Fibroblast of lung (primary cell): ENCODE results near the gene IFNGR1. TPM values are rescaled to one million over a fixed set of nuclear protein-coding genes. Genes with fewer than 3 reads are reported as not detected.
A peak's percentile ranks its signal among the peaks of the same experiment; 100 is the strongest.

Source experiments
- DNase-seq, 2 donors: peaks; one replicate each; pipeline versions ENCODE4 v3.0.0 to v3.0.0-alpha.2; 2010; ENCODE audit warnings: low read depth in 2 of 2
- H2AFZ ChIP-seq: 2 replicates; pipeline ENCODE4 v1.5.1; 2012; ENCODE audit warnings: low read length, control low read depth, inconsistent platforms
- H3K27ac ChIP-seq: 2 replicates; pipeline ENCODE4 v1.5.1; 2011; ENCODE audit warnings: low read length, control low read depth; ENCODE audit not compliant: insufficient read depth
- H3K27me3 ChIP-seq: 2 replicates; pipeline ENCODE4 v1.5.1; 2011; ENCODE audit warnings: mild to moderate bottlenecking, low read length; ENCODE audit not compliant: control insufficient read depth, insufficient read depth
- H3K36me3 ChIP-seq: 2 replicates; pipeline ENCODE4 v1.5.1; 2011; ENCODE audit warnings: low read length; ENCODE audit not compliant: control insufficient read depth, insufficient read depth
- H3K4me1 ChIP-seq: 2 replicates; pipeline ENCODE4 v1.5.1; 2011; ENCODE audit warnings: low read length; ENCODE audit not compliant: control insufficient read depth, insufficient read depth; ENCODE audit errors: extremely low read depth
- H3K4me2 ChIP-seq: 2 replicates; pipeline ENCODE4 v1.5.1; 2011; ENCODE audit warnings: low read length, control low read depth; ENCODE audit not compliant: insufficient read depth; ENCODE audit errors: extremely low read depth
- H3K4me3 ChIP-seq, 4 experiments: fragments of 200-600 bp in 1 of 4; sonication (generic) in 1 of 4; replicated peaks in 1 of 4; 2 replicates each; pipeline ENCODE4 v1.5.1; 2011 to 2016; ENCODE audit warnings: low read length in 4 of 4, low read depth in 3 of 4, mild to moderate bottlenecking in 3 of 4, control low read depth in 2 of 4, inconsistent platforms in 1 of 4, mixed read lengths in 1 of 4; ENCODE audit not compliant: insufficient read depth in 1 of 4; ENCODE audit errors: control extremely low read depth in 1 of 4
- H3K79me2 ChIP-seq: 2 replicates; pipeline ENCODE4 v1.5.1; 2012; ENCODE audit warnings: mild to moderate bottlenecking, low read length, inconsistent platforms; ENCODE audit not compliant: control insufficient read depth, insufficient read depth
- H3K9ac ChIP-seq: 2 replicates; pipeline ENCODE4 v1.5.1; 2011; ENCODE audit warnings: mild to moderate bottlenecking, low read length, control low read depth; ENCODE audit not compliant: insufficient read depth
- H3K9me3 ChIP-seq: 2 replicates; pipeline ENCODE4 v1.5.1; 2012; ENCODE audit warnings: low read depth, low read length; ENCODE audit not compliant: control insufficient read depth, insufficient read depth
- H4K20me1 ChIP-seq: 2 replicates; pipeline ENCODE4 v1.5.1; 2011; ENCODE audit warnings: low read length; ENCODE audit not compliant: control insufficient read depth, insufficient read depth; ENCODE audit errors: extremely low read depth
- EZH2 ChIP-seq: IDR thresholded peaks from 2 replicates; pipeline ENCODE4 v1.5.1; 2012; ENCODE audit warnings: low read length, control low read depth, mild to moderate bottlenecking; ENCODE audit errors: missing control alignments
- polyA plus RNA-seq, 2 donors: library from polyadenylated mRNA; depleted of rRNA in 1 of 2; stranded (reverse) in 1 of 2; unstranded in 1 of 2; fragments of >200 nt; gene quantifications; 2 replicates each; pipeline ENCODE4 v1.2.1, GENCODE V29; 2011 to 2012; ENCODE audit warnings: missing spikeins in 1 of 2
- total RNA-seq: library from RNA; depleted of rRNA; stranded (reverse); fragments of >200 nt; gene quantifications from 2 replicates; pipeline ENCODE4 v1.2.1, GENCODE V29; 2014
- TF ChIP-seq, protein P1 (sequence below), 2 donors: IDR thresholded peaks in 1 of 2; conservative IDR thresholded peaks in 1 of 2; 1 replicate in 1 of 2; 2 replicates in 1 of 2; pipeline ENCODE4 v1.5.1; 2011 to 2012; ENCODE audit warnings: low read length in 2 of 2, control low read depth in 1 of 2, inconsistent platforms in 1 of 2, low read depth in 1 of 2, mild to moderate bottlenecking in 1 of 2

IFNGR1 gene
- total and polyA plus RNA-seq, 2 donors (not counting 1 experiment from before 2014, with no cell fraction given), result 55.9 to 123 TPM

- Histone ChIP-seq H3K79me2 (no peaks in the 10 kb centered on the region), H3K27me3 (no peaks in the 10 kb centered on the region), H3K4me3 (no peak overlapping the region), H4K20me1 (no peaks in the 10 kb centered on the region), H2AFZ (peak overlapping the region; percentile 39), H3K9me3 (no peaks in the 10 kb centered on the region), H3K27ac (peak overlapping the region; percentile 27), H3K9ac (no peak overlapping the region), H3K36me3 (no peaks in the 10 kb centered on the region), H3K4me1 (no peaks in the 10 kb centered on the region), H3K4me2 (peak overlapping the region; percentile 60)
- no peak for TF ChIP-seq EZH2
- TF ChIP-seq, protein P1, sequence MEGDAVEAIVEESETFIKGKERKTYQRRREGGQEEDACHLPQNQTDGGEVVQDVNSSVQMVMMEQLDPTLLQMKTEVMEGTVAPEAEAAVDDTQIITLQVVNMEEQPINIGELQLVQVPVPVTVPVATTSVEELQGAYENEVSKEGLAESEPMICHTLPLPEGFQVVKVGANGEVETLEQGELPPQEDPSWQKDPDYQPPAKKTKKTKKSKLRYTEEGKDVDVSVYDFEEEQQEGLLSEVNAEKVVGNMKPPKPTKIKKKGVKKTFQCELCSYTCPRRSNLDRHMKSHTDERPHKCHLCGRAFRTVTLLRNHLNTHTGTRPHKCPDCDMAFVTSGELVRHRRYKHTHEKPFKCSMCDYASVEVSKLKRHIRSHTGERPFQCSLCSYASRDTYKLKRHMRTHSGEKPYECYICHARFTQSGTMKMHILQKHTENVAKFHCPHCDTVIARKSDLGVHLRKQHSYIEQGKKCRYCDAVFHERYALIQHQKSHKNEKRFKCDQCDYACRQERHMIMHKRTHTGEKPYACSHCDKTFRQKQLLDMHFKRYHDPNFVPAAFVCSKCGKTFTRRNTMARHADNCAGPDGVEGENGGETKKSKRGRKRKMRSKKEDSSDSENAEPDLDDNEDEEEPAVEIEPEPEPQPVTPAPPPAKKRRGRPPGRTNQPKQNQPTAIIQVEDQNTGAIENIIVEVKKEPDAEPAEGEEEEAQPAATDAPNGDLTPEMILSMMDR (conservative IDR thresholded peaks at IDR 0.05 in 1 of 2, IDR thresholded peaks at IDR 0.05 in 1 of 2; ENCODE audit: low read depth in 1 of 2, low read length in 2 of 2), result no peak
- DNase-seq, result peak; percentile 77 to 83
Observed at GRCh38 chr6:137233911-137234863, 15.0 kb upstream of the IFNGR1 start.

DNA sequence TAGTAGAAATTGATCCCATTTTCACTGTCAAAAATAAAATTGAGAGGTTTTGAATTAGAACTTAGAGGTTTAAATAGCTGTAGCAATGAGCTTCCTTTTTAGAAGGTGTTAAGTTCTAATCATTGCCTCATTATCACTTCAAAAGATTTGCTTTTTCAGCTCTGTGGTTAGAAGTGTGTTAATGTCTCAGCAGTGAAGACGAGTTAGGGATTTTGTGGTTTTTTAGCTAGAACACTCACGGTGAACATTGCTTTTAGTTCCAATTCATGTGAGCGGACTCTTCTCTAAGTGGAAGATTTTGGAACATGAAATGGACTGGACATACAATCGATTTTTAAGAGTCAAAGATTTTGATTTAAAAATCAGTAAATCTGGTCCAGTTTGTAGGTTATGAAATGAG, 12.7 kb upstream of the IFNGR1 start:
- no peak for DNase-seq
- no peak overlapping the region for H2AFZ ChIP-seq
- H3K27me3 ChIP-seq, result no peaks in the 10 kb centered on the region
- no peak overlapping the region for H3K9ac ChIP-seq
- no peak overlapping the region for H3K4me2 ChIP-seq
- no peak overlapping the region for H3K4me3 ChIP-seq
- no peak overlapping the region for H3K27ac ChIP-seq
- H3K9me3 ChIP-seq, result no peaks in the 10 kb centered on the region
- no peaks in the 10 kb centered on the region for H4K20me1 ChIP-seq
- H3K4me1 ChIP-seq, result no peaks in the 10 kb centered on the region
- H3K79me2 ChIP-seq, result no peaks in the 10 kb centered on the region
- no peaks in the 10 kb centered on the region for H3K36me3 ChIP-seq
- TF ChIP-seq, protein P1 (conservative IDR thresholded peaks at IDR 0.05 in 1 of 2, IDR thresholded peaks at IDR 0.05 in 1 of 2; ENCODE audit: low read depth in 1 of 2, low read length in 2 of 2), result no peak
- no peak for TF ChIP-seq EZH2

GRCh38 chr6:137230956-137231555, 11.9 kb upstream of the IFNGR1 start:
- Histone ChIP-seq H3K27me3 (no peaks in the 10 kb centered on the region), H3K4me2 (no peak overlapping the region), H3K9me3 (no peaks in the 10 kb centered on the region), H3K36me3 (no peaks in the 10 kb centered on the region), H4K20me1 (no peaks in the 10 kb centered on the region), H3K9ac (no peak overlapping the region), H3K27ac (no peak overlapping the region), H3K4me1 (no peaks in the 10 kb centered on the region), H3K4me3 (no peak overlapping the region), H3K79me2 (no peaks in the 10 kb centered on the region), H2AFZ (no peak overlapping the region)
- no peak for DNase-seq
- no peak for TF ChIP-seq EZH2
- TF ChIP-seq, protein P1 (conservative IDR thresholded peaks at IDR 0.05 in 1 of 2, IDR thresholded peaks at IDR 0.05 in 1 of 2; ENCODE audit: low read depth in 1 of 2, low read length in 2 of 2), result no peak
